ENCODE data around the gene ACSM3.

Gene ACSM3

GRCh38 chr16:20814784-20815183 is 51.0 kb downstream of the ACSM3 start:
- no peak for TF ChIP-seq EZH2phosphoT487 (IDR thresholded peaks at IDR 0.05; ENCODE audit: low read depth)
- TF ChIP-seq CTCF (IDR thresholded peaks at IDR 0.05; ENCODE audit: low read depth, low read length), result no peak

GRCh38 chr16:20818929-20819585 is 55.2 kb downstream of the ACSM3 start:
- H3K9ac ChIP-seq (ENCODE audit: low read length), result no peak overlapping the region

More at GRCh38 chr16:20814784-20815183, 51.0 kb downstream of the ACSM3 start:
- H3K27ac ChIP-seq (ENCODE audit: low read length), result no peak overlapping the region
- H3K79me2 ChIP-seq (ENCODE audit: low read length), result no peaks in the 10 kb centered on the region
- no peak overlapping the region for H2AFZ ChIP-seq (ENCODE audit: low read depth, low read length)
- H3K4me1 ChIP-seq (ENCODE audit: low read length), result no peaks in the 10 kb centered on the region
- peaks cover 15% of the 10 kb centered on the region for H3K36me3 ChIP-seq (replicated peaks; ENCODE audit: low read depth, low read length)
- H3K27me3 ChIP-seq (ENCODE audit: low read depth, low read length), result no peaks in the 10 kb centered on the region
- no peak overlapping the region for H3K4me3 ChIP-seq (ENCODE audit: low read length)
- H4K20me1 ChIP-seq (ENCODE audit: insufficient read depth, low read length), result no peaks in the 10 kb centered on the region
- no peak overlapping the region for H3K4me2 ChIP-seq (ENCODE audit: low read length)
- H3K9ac ChIP-seq (ENCODE audit: low read length), result no peak overlapping the region
- H3K9me3 ChIP-seq (ENCODE audit: insufficient read depth, low read length), result no peaks in the 10 kb centered on the region

GRCh38 chr16:20821682-20822081 is 57.9 kb downstream of the ACSM3 start:
- H3K9ac ChIP-seq (ENCODE audit: low read length), result no peak overlapping the region
- no peak overlapping the region for H3K4me3 ChIP-seq (ENCODE audit: low read length)
- H3K9me3 ChIP-seq (ENCODE audit: insufficient read depth, low read length), result no peaks in the 10 kb centered on the region
- TF ChIP-seq CTCF (IDR thresholded peaks at IDR 0.05; ENCODE audit: low read depth, low read length), result no peak
- no peak for TF ChIP-seq EZH2phosphoT487 (IDR thresholded peaks at IDR 0.05; ENCODE audit: low read depth)
- no peaks in the 10 kb centered on the region for H3K79me2 ChIP-seq (ENCODE audit: low read length)
- H3K4me2 ChIP-seq (ENCODE audit: low read length), result no peak overlapping the region
- H2AFZ ChIP-seq (ENCODE audit: low read depth, low read length), result no peak overlapping the region
- H4K20me1 ChIP-seq (ENCODE audit: insufficient read depth, low read length), result no peaks in the 10 kb centered on the region
- H3K27ac ChIP-seq (ENCODE audit: low read length), result no peak overlapping the region
- no peaks in the 10 kb centered on the region for H3K27me3 ChIP-seq (ENCODE audit: low read depth, low read length)
- peaks cover 16% of the 10 kb centered on the region for H3K4me1 ChIP-seq (ENCODE audit: low read length)
- peaks cover 17% of the 10 kb centered on the region for H3K36me3 ChIP-seq (replicated peaks; ENCODE audit: low read depth, low read length)

More at GRCh38 chr16:20818929-20819585, 55.2 kb downstream of the ACSM3 start:
- TF ChIP-seq CTCF (IDR thresholded peaks at IDR 0.05; ENCODE audit: low read depth, low read length), result no peak
- no peak for TF ChIP-seq EZH2phosphoT487 (IDR thresholded peaks at IDR 0.05; ENCODE audit: low read depth)
- no peaks in the 10 kb centered on the region for H3K79me2 ChIP-seq (ENCODE audit: low read length)
- no peaks in the 10 kb centered on the region for H4K20me1 ChIP-seq (ENCODE audit: insufficient read depth, low read length)
- H3K36me3 ChIP-seq (replicated peaks; ENCODE audit: low read depth, low read length), result peaks cover 17% of the 10 kb centered on the region
- no peaks in the 10 kb centered on the region for H3K27me3 ChIP-seq (ENCODE audit: low read depth, low read length)
- H3K4me2 ChIP-seq (ENCODE audit: low read length), result no peak overlapping the region
- H3K4me3 ChIP-seq (ENCODE audit: low read length), result no peak overlapping the region
- no peaks in the 10 kb centered on the region for H3K9me3 ChIP-seq (ENCODE audit: insufficient read depth, low read length)
- no peak overlapping the region for H3K27ac ChIP-seq (ENCODE audit: low read length)
- H3K4me1 ChIP-seq (ENCODE audit: low read length), result peaks cover 16% of the 10 kb centered on the region
- H2AFZ ChIP-seq (ENCODE audit: low read depth, low read length), result no peak overlapping the region

GRCh38 chr16:20822521-20823325 is 58.9 kb downstream of the ACSM3 start:
- Histone ChIP-seq H2AFZ (ENCODE audit: low read depth, low read length) (no peak overlapping the region), H3K36me3 (replicated peaks; ENCODE audit: low read depth, low read length) (peaks cover 24% of the 10 kb centered on the region), H4K20me1 (ENCODE audit: insufficient read depth, low read length) (no peaks in the 10 kb centered on the region), H3K4me2 (ENCODE audit: low read length) (no peak overlapping the region), H3K4me3 (ENCODE audit: low read length) (no peak overlapping the region), H3K27ac (ENCODE audit: low read length) (no peak overlapping the region), H3K27me3 (ENCODE audit: low read depth, low read length) (no peaks in the 10 kb centered on the region), H3K4me1 (ENCODE audit: low read length) (peaks cover 16% of the 10 kb centered on the region), H3K79me2 (ENCODE audit: low read length) (no peaks in the 10 kb centered on the region), H3K9ac (ENCODE audit: low read length) (no peak overlapping the region), H3K9me3 (ENCODE audit: insufficient read depth, low read length) (no peaks in the 10 kb centered on the region)
- no peak for TF ChIP-seq EZH2phosphoT487 (IDR thresholded peaks at IDR 0.05; ENCODE audit: low read depth)
- TF ChIP-seq CTCF (IDR thresholded peaks at IDR 0.05; ENCODE audit: low read depth, low read length), result no peak
